WERI-Rb-1 (cell line): ENCODE measurements around the gene RAB2B.

Experiments
- DNase-seq: peaks from one replicate; pipeline ENCODE4 v3.0.0-alpha.2; 2020
- H3K27ac ChIP-seq: fragments of 250-450 bp; sonication (Bioruptor Pico); 2 replicates; pipeline ENCODE4 v1.5.1; 2020; ENCODE audit warnings: mild to moderate bottlenecking, moderate library complexity
- H3K27me3 ChIP-seq: fragments of 250-450 bp; sonication (Bioruptor Pico); 2 replicates; pipeline ENCODE4 v1.5.1; 2021; ENCODE audit warnings: mild to moderate bottlenecking, low read depth, moderate library complexity; ENCODE audit not compliant: insufficient read depth, severe bottlenecking
- H3K36me3 ChIP-seq: fragments of 250-450 bp; sonication (Bioruptor Pico); 2 replicates; pipeline ENCODE4 v1.5.1; 2020; ENCODE audit warnings: mild to moderate bottlenecking, moderate library complexity
- H3K4me3 ChIP-seq: 2 replicates; pipeline ENCODE4 v1.5.1; 2011; ENCODE audit warnings: low read depth, mild to moderate bottlenecking, control low read depth, low read length
- H3K9me3 ChIP-seq: fragments of 250-450 bp; sonication (Bioruptor Pico); 2 replicates; pipeline ENCODE4 v1.5.1; 2021; ENCODE audit warnings: mild to moderate bottlenecking, moderate library complexity; ENCODE audit not compliant: severe bottlenecking
- TF ChIP-seq, protein P1 (sequence below): IDR thresholded peaks from 2 replicates; pipeline ENCODE4 v1.5.1; 2011; ENCODE audit warnings: low read depth, mild to moderate bottlenecking, control low read depth, inconsistent platforms, low read length

RAB2B gene

GRCh38 chr14:21475767-21476522 is 814 bp downstream of the RAB2B start:
- H3K9me3 ChIP-seq, result no peaks in the 10 kb centered on the region

DNA sequence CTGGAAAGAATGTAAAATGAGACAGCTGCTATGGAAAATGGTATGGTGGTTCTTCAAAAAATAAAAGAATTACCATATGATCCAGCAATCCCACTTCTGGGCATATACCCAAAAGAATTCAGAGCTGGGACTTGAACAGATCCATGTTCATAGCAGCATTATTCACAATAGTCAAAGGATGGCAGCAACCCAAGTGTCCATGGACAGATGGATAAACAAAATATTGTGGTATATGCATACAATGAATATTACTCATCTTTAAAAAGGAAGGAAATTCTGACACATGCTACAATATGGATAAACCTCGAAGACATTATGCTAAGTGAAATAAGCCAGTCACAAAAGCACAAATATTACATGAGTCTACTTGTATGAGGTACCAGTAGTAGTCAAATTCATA is 9.1 kb downstream of the RAB2B start:
- Histone ChIP-seq H3K4me3 (no peak overlapping the region), H3K27me3 (no peaks in the 10 kb centered on the region), H3K36me3 (peaks cover 15% of the 10 kb centered on the region), H3K9me3 (no peaks in the 10 kb centered on the region), H3K27ac (no peak overlapping the region)
- TF ChIP-seq, protein P1, sequence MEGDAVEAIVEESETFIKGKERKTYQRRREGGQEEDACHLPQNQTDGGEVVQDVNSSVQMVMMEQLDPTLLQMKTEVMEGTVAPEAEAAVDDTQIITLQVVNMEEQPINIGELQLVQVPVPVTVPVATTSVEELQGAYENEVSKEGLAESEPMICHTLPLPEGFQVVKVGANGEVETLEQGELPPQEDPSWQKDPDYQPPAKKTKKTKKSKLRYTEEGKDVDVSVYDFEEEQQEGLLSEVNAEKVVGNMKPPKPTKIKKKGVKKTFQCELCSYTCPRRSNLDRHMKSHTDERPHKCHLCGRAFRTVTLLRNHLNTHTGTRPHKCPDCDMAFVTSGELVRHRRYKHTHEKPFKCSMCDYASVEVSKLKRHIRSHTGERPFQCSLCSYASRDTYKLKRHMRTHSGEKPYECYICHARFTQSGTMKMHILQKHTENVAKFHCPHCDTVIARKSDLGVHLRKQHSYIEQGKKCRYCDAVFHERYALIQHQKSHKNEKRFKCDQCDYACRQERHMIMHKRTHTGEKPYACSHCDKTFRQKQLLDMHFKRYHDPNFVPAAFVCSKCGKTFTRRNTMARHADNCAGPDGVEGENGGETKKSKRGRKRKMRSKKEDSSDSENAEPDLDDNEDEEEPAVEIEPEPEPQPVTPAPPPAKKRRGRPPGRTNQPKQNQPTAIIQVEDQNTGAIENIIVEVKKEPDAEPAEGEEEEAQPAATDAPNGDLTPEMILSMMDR, result no peak
- DNase-seq, result no peak

More at GRCh38 chr14:21475767-21476522, 814 bp downstream of the RAB2B start:
- H3K27ac ChIP-seq, result peak overlapping the region; percentile 71
- no peaks in the 10 kb centered on the region for H3K27me3 ChIP-seq
- peak overlapping the region; percentile 99 for H3K4me3 ChIP-seq
- DNase-seq, result no peak
- peaks cover 12% of the 10 kb centered on the region for H3K36me3 ChIP-seq
- TF ChIP-seq, protein P1, result no peak

- peak within 1 kb of the TSS; percentile 90 for H3K4me3 ChIP-seq
These were observed 20.7 kb downstream of the RAB2B start, which contains the start of gene CHD8 for GRCh38 chr14:21455912-21456667. Gene CHD8, minus strand, starts transcription at chr14:21456123. Its CDS starts 24,480 bp downstream, at chr14:21431643.

GRCh38 chr14:21455592-21455911 is 21.2 kb downstream of the RAB2B start:
- TF ChIP-seq, protein P1, result no peak

More at GRCh38 chr14:21455912-21456667, 20.7 kb downstream of the RAB2B start, which contains the start of gene CHD8:
- TF ChIP-seq, protein P1, result peak; percentile 54
- peak; percentile 100 for DNase-seq
- H3K27ac ChIP-seq, result peak within 1 kb of the TSS; percentile 88
- H3K27me3 ChIP-seq, result no peaks in the 10 kb centered on the region
- H3K9me3 ChIP-seq, result no peaks in the 10 kb centered on the region
- peaks cover 32% of the 10 kb centered on the region for H3K36me3 ChIP-seq

GRCh38 chr14:21454843-21455544 is 21.8 kb downstream of the RAB2B start:
- TF ChIP-seq, protein P1, result no peak
- DNase-seq, result no peak
- Histone ChIP-seq H3K36me3 (peaks cover 24% of the 10 kb centered on the region), H3K4me3 (peak overlapping the region; percentile 90), H3K27ac (peak overlapping the region; percentile 88), H3K9me3 (no peaks in the 10 kb centered on the region), H3K27me3 (no peaks in the 10 kb centered on the region)

More at GRCh38 chr14:21455592-21455911, 21.2 kb downstream of the RAB2B start:
- H3K27ac ChIP-seq, result peak overlapping the region; percentile 88
- DNase-seq, result no peak
- no peaks in the 10 kb centered on the region for H3K27me3 ChIP-seq
- H3K9me3 ChIP-seq, result no peaks in the 10 kb centered on the region
- H3K36me3 ChIP-seq, result peaks cover 27% of the 10 kb centered on the region
- peak overlapping the region; percentile 90 for H3K4me3 ChIP-seq
